ENCODE data around the gene ZNF559.
"Not testable (repeated sequence)": the region's sequence is repeated elsewhere in the genome, so short reads cannot be mapped to it uniquely, and the experiment has no call there.

The ZNF559 gene

GRCh38 chr19:9323919-9324583 lies at the start of gene ZNF559:
Gene ZNF559, plus strand, starts transcription at chr19:9324179. Its CDS starts 14,371 bp downstream, at chr19:9338550.
- DNase-seq (ENCODE audit: low read depth): peak; percentile 94

GRCh38 chr19:9283485-9283884 lies 40.5 kb upstream of the ZNF559 start:
- peak; percentile 14 for DNase-seq (ENCODE audit: low read depth)

- DNase-seq (ENCODE audit: low read depth): no peak
These were observed 34.6 kb upstream of the ZNF559 start for GRCh38 chr19:9289231-9289884.

- DNase-seq (ENCODE audit: low read depth): no peak
These were observed 28.5 kb upstream of the ZNF559 start for GRCh38 chr19:9295411-9295849.

GRCh38 chr19:9296336-9296735 lies 27.6 kb upstream of the ZNF559 start:
- no peak for DNase-seq (ENCODE audit: low read depth)

GRCh38 chr19:9306443-9306842 lies 17.5 kb upstream of the ZNF559 start:
- DNase-seq (ENCODE audit: low read depth): no peak

GRCh38 chr19:9308091-9308770 lies 15.7 kb upstream of the ZNF559 start:
- DNase-seq (ENCODE audit: low read depth): no peak

GRCh38 chr19:9309139-9309973 lies 14.6 kb upstream of the ZNF559 start, which contains the start of gene ZNF699:
Gene ZNF699, minus strand, starts transcription at chr19:9309838. Its CDS starts 4,719 bp downstream, at chr19:9305119.
- DNase-seq (ENCODE audit: low read depth): peak; percentile 98

- DNase-seq (ENCODE audit: low read depth): no peak
These were observed 14.0 kb upstream of the ZNF559 start for GRCh38 chr19:9309974-9310446.

GRCh38 chr19:9313756-9314155 lies 10.2 kb upstream of the ZNF559 start:
- no peak for DNase-seq (ENCODE audit: low read depth)

GRCh38 chr19:9321338-9321737 lies 2.6 kb upstream of the ZNF559 start:
- DNase-seq (ENCODE audit: low read depth): no peak

GRCh38 chr19:9321756-9322155 lies 2.2 kb upstream of the ZNF559 start:
- DNase-seq (ENCODE audit: low read depth): not testable (repeated sequence)

GRCh38 chr19:9322201-9322600 lies 1.8 kb upstream of the ZNF559 start:
- not testable (repeated sequence) for DNase-seq (ENCODE audit: low read depth)

- DNase-seq (ENCODE audit: low read depth): no peak
These were observed 441 bp upstream of the ZNF559 start for GRCh38 chr19:9323557-9323918.

- no peak for DNase-seq (ENCODE audit: low read depth)
These were observed 594 bp downstream of the ZNF559 start for GRCh38 chr19:9324584-9324962.

GRCh38 chr19:9329999-9330398 lies 6.0 kb downstream of the ZNF559 start:
- no peak for DNase-seq (ENCODE audit: low read depth)

GRCh38 chr19:9342610-9343304 lies 18.8 kb downstream of the ZNF559 start:
- DNase-seq (ENCODE audit: low read depth): no peak

GRCh38 chr19:9345005-9345404 lies 21.0 kb downstream of the ZNF559 start:
- DNase-seq (ENCODE audit: low read depth): no peak

- no peak for DNase-seq (ENCODE audit: low read depth)
These were observed 24.3 kb downstream of the ZNF559 start for GRCh38 chr19:9348253-9348652.

- DNase-seq (ENCODE audit: low read depth): no peak
These were observed 24.7 kb downstream of the ZNF559 start for GRCh38 chr19:9348671-9349070.

- no peak for DNase-seq (ENCODE audit: low read depth)
These were observed 28.5 kb downstream of the ZNF559 start for GRCh38 chr19:9352505-9352904.
